Activated naive CD4-positive, alpha-beta T cell treated with anti-CD3 and anti-CD28 coated beads, Interleukin-2, amount 50 U/mL, for 72 hours (primary cell): Measurements from ENCODE around the gene LIN52. TPM values are rescaled to one million over a fixed set of nuclear protein-coding genes. Genes with fewer than 3 reads are reported as not detected.
"Not testable (repeated sequence)": the region's sequence is repeated elsewhere in the genome, so short reads cannot be mapped to it uniquely, and the experiment has no call there.

Experiments used
- ATAC-seq, 2 donors: fragments of 150-1000 bp; cut with Tn5 transposase; 2 replicates each; pipeline ENCODE4 v1.10.0; 2021; ENCODE audit warnings: mild to moderate bottlenecking in 2 of 2, moderate library complexity in 2 of 2
- DNase-seq, 2 donors: peaks; one replicate each; pipeline ENCODE4 v3.0.0; 2021 to 2022; ENCODE audit warnings: low spot score in 2 of 2
- H3K27ac Mint-ChIP-seq, 2 donors: one replicate each; pipeline ENCODE4 v1.8.0; 2022; ENCODE audit warnings: mild to moderate bottlenecking in 2 of 2, mixed read lengths in 2 of 2
- H3K36me3 Mint-ChIP-seq, 2 donors: one replicate each; pipeline ENCODE4 v1.8.0; 2022; ENCODE audit warnings: mixed read lengths in 2 of 2
- H3K9me3 Mint-ChIP-seq, 2 donors: one replicate each; pipeline ENCODE4 v1.8.0; 2022; ENCODE audit warnings: mixed read lengths in 2 of 2
- total RNA-seq, 2 donors: library from RNA; stranded (reverse); gene quantifications; one replicate each; pipeline ENCODE4 v1.2.3, GENCODE V29; 2022

The LIN52 gene
- total RNA-seq, 2 donors from 2014 or later, result 12.0 to 29.7 TPM

DNA sequence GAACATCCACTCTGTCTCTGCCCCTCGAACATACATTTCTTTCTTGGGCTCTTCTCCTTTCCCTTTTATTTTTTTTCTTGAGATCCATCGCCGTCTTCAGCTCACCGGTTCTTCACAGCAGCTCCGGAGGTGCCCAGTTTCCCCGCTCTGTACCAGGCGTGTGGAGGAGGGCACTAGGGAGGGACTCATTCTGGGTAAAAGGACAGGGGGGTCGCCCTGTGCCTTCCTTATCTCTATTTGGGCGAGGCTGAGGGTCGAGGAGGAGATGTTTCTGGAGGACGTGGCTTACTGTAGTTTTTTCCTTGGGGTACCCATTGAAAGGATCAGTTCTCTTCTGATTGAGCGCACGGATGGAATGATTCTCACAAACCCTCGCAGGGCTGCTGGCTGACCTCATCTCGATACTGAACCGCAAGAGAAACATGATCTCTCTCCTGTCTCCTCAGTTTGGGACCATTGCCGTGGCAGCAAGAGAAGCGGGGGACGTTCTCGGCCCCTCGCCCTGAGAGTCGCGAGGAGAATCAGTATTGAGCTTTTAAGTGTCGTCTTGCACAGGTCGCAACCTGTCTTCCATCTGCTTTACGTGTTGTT, 386 bp downstream of the LIN52 start:
- peak; percentile 23 to 38 for ATAC-seq
- Mint-ChIP-seq H3K9me3 (peaks cover 0 to 4% of the 10 kb centered on the region in 2 donors), H3K36me3 (peaks cover 7 to 10% of the 10 kb centered on the region in 2 donors), H3K27ac (peak overlapping the region; percentile 99 to 100)
- DNase-seq, result peak; percentile 47 to 67

DNA sequence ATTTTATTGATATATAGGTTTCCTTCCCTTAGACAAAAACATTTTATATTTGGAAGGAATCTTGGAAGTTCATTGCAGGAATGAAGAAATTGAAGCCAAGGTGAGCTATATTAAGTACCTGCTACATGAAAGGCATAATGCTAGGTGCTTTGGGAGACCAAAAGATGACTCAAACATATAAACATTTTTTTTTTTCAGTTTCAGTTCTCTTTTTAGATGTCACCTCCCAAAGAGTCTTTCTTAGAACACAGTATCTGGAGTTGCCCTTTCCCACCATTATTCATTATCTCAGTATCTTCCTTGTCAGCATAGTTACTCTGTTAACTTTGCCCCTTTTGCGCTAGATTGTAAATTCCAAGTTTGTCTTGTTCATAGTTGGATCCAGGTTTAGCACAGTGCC, 1.1 kb downstream of the LIN52 start:
- H3K27ac Mint-ChIP-seq, result peak overlapping the region; percentile 99 to 100
- H3K36me3 Mint-ChIP-seq, result peaks cover 7 to 10% of the 10 kb centered on the region in 2 donors
- DNase-seq (no peak), ATAC-seq (peak; percentile 24 to 27)
- H3K9me3 Mint-ChIP-seq, result peaks cover 0 to 4% of the 10 kb centered on the region in 2 donors

DNA sequence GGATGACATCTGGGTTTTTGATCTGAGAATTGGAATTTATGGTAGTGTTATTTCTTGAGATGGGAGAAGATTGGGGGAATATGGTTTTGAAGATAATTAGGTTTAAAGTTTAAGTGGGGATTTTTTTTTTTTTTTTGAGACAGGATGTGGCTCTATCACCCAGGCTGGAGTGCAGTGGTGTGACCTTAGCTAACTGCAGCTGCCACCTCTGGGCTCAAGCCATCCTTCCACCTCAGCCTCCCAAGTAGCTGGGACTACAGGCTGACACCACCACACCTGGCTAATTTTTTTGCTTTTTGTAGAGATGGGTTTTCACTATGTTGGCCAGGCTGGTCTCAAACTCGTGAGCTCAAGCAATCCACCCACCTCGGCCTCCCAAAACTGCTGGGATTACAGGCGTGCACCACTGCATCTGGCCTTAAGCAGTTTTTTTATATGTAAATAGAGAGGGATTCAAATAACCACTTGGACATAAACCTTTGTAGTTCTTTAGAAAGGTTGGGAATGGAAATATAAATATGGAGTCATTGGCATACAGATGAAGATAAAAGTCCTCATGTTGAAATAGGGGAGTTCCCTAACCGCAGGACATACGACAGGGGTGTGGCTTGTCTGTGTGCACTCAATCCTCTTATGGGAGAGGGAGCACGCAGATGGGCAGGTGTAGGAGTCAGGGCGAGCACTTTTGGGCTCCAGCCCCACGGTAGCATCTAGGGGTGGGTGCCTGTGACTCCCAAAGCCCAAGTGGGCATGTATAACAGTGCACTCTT, 4.7 kb downstream of the LIN52 start:
- H3K27ac Mint-ChIP-seq, result no peak overlapping the region
- DNase-seq (no peak), ATAC-seq (no peak)
- peaks cover 0 to 4% of the 10 kb centered on the region in 2 donors for H3K9me3 Mint-ChIP-seq
- H3K36me3 Mint-ChIP-seq, result peaks cover 7 to 10% of the 10 kb centered on the region in 2 donors

DNA sequence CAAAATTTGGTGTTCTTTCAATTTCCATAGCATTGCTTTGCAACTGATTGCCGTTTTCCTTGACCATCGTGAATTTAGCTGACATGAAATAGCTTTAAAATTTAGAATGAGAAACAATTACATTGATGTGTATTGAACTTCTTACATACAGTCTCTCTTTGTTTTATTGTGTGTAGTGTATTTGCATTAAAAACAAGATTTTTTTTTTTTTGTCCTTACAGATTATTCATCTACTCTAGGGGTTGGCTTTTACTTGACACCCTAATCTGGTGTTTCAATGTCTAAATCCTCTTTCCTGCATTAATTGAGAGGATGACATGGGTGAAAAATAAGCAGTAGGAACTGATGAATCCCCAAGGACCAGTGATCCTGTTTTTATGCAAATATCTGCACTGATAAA, 20.6 kb downstream of the LIN52 start:
- DNase-seq (no peak), ATAC-seq (no peak)
- Mint-ChIP-seq H3K36me3 (peaks cover 4 to 6% of the 10 kb centered on the region in 2 donors), H3K27ac (peak overlapping the region in 1 of 2 donors; percentile 36), H3K9me3 (no peaks in the 10 kb centered on the region)

DNA sequence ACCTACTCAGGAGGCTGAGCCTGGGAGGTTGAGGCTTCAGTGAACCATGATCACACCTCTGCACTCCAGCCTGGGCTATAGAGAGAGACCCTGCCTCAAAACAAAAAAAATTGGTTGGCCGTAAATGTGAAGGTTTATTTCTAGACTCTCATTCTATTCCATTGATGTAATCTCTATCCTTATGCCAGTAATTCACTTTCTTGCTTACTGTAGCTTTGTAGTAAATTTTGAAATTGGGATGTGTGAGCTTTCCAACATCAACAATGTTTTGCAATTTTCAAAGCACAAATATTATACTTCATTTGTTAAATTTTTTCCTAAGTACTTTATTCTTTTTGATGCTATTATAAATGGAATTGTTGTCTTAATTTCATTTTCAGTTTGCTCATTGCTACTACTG, 24.6 kb downstream of the LIN52 start:
- ATAC-seq (no peak), DNase-seq (no peak)
- H3K36me3 Mint-ChIP-seq, result peaks cover 0 to 4% of the 10 kb centered on the region in 2 donors
- no peak overlapping the region for H3K27ac Mint-ChIP-seq
- no peaks in the 10 kb centered on the region for H3K9me3 Mint-ChIP-seq

DNA sequence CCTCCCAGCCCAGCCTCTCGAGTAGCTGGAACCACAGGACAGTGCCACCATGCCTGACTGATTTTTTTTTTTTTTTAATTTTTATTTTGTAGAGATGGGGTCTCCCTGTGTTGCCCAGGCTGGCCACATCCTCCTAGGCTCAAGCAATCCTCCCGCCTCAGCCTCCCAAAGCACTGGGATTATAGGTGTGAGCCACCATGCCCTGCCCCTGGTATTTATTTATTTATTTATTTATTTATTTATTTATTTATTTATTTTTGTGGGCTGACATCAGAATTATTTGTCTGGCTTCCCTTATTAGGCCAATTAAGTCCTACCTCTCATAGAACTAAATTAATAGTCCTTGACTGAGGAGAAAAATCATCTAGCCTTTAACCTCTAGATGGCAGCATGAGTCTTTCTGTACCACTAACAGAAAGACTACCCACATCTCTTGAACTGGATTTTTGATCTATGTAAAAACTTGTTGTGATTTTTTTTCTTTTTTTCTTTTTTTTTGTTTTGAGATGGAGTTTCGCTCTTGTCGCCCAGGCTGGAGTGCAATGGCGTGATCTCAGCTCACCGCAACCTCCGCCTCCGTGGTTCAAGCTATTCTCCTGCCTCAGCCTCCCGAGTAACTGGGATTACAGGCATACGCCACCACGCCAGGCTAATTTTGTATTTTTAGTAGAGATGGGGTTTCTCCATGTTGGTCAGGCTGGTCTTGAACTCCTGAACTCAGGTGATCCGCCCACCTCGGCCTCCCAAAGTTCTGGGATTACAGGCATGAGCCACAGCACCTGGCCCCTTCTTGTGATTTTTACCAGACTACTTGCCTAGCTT, 26.9 kb downstream of the LIN52 start:
- H3K27ac Mint-ChIP-seq, H3K9me3 Mint-ChIP-seq, H3K36me3 Mint-ChIP-seq, DNase-seq: not testable (repeated sequence)
- peak; percentile 45 to 55 for ATAC-seq

DNA sequence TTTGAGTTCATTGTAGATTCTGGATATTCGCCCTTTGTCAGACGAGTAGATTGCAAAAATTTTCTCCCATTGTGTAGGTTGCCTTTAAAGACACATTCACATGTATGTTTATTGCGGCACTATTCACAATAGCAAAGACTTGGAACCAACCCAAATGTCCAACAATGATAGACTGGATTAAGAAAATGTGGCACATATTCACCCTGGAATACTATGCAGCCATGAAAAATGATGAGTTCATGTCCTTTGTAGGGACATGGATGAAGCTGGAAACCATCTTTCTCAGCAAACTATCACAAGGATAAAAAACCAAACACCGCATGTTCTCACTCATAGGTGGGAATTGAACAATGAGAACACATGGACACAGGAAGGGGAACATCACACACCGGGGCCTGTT, 40.7 kb downstream of the LIN52 start:
- ATAC-seq, H3K36me3 Mint-ChIP-seq, H3K27ac Mint-ChIP-seq, H3K9me3 Mint-ChIP-seq, DNase-seq: not testable (repeated sequence)

DNA sequence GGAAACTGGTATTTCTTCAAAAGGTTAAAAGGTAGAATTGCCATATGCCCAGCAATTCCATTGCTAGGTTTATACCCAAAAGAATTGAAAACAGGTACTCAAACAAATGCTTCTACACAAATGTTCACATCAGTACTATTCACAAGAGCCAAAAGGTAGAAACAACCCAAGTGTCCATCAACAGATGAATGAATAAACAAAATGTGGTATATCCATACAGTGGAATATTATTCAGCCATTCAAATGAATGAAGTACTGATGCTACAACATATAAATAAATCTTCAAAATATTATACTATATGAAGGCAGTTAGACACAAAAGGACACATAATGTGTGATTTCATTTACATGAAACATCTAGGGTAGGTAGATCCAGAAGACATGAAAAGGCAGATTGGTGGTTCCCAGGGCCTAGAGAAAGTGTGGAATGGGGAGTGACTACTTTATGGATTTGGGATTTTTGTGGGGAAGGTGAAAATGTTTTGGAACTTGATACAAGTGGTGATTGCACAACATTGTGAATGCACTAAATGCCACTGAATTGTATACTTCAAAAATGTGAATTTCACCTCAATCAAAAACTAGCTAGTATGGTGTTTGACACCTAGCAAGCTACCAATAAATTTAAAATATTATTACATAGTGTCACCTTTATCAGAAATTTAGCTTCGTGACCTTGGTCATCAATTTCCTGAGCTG, 41.7 kb downstream of the LIN52 start:
- H3K27ac Mint-ChIP-seq, result no peak overlapping the region
- H3K36me3 Mint-ChIP-seq, result peaks cover 5 to 9% of the 10 kb centered on the region in 2 donors
- no peaks in the 10 kb centered on the region for H3K9me3 Mint-ChIP-seq
- ATAC-seq, result no peak
- no peak for DNase-seq

DNA sequence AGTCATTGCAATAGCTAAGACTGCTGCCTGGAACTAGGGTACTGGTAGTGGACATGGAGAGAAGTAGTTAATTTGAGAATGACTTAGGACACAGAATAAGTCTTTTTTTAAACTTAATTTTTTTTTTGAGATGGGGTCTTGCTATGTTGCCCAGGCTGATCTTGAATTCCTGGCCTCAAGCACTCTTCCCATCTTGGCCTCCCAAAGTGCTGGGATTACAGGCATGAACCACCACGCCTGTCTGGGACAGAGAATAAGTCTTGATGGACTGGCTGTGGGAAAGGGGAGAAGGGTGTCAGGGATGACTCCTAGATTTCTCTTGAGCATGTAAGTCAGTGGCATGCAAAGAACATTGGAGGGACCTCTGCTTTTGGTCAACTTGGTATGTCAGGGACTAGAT, 42.9 kb downstream of the LIN52 start:
- ATAC-seq, result no peak
- Mint-ChIP-seq H3K9me3 (no peaks in the 10 kb centered on the region), H3K27ac (no peak overlapping the region), H3K36me3 (peaks cover 5 to 9% of the 10 kb centered on the region in 2 donors)
- no peak for DNase-seq

DNA sequence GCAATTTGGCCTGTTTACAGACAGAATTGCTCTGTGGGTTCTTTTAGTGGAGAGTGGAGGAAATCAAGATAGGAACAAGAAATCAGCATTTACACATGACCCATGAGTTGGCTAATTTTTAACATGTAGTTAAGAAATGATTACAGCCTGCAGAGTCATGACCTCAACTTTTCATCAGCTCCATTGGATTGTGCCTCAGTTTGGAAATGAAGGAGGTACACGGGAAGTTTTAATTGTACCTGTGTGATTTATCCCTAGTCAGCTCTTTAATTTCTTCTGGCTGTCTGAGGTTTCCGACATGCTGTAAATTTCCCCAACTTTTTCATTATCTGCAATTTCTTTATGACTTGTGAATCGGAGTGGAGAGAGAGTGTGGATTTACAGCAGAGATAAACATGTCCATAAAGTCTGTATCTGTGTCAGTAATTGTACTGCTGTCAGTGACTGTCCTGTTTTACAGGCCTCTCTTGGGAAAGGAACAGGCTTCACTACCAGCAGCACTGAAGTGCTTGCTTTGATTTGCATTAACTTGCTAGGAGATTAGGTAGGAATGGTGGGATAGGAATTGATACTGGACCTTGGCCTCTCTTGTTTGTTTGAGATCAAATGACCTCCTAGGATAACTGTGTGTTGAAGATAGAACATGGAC, 49.2 kb downstream of the LIN52 start:
- DNase-seq, result no peak
- ATAC-seq, result no peak
- H3K27ac Mint-ChIP-seq, result no peak overlapping the region
- H3K9me3 Mint-ChIP-seq, result no peaks in the 10 kb centered on the region
- no peaks in the 10 kb centered on the region for H3K36me3 Mint-ChIP-seq

DNA sequence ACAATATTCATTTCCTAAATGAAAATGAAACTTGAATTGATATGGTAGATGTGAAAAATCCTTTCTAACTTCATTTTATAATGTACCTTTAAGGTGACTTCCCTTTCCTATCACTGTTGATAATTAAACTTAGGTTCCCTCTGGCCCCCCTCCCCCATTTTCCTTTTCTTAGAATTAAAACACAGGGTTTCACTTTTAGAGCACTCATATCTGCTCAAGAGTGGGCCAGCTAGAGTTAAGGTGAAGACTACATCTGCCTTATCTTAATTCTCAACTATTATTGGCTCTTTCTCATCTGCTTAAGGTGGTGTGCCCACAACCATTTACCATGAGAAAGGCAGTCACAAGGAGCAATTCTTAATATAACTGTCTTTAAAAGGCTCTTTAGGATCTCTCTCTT, 49.7 kb downstream of the LIN52 start:
- Mint-ChIP-seq H3K36me3 (no peaks in the 10 kb centered on the region), H3K27ac (peak overlapping the region in 1 of 2 donors; percentile 9), H3K9me3 (no peaks in the 10 kb centered on the region)
- ATAC-seq, result peak in 1 of 2 donors; percentile 34
- DNase-seq, result no peak

DNA sequence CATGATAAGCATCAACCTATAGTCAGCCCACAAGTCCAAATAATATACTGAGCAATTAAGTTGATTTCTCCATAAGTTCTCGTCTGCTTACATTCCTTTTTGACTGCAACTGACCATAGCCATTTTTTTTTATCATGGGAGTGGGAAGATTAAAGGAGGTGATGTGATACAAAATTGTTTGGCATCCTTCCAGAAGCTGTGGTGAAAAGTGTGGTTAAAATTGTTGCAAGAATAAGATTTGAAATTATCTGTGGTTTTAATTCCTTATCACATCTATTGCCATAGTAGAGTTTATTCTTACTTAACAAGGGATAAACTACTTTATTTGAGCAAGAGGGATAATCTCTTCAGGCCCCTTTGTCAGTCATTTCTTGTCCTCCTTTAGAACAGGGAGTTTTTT, 50.7 kb downstream of the LIN52 start:
- Mint-ChIP-seq H3K27ac (no peak overlapping the region), H3K36me3 (no peaks in the 10 kb centered on the region), H3K9me3 (no peaks in the 10 kb centered on the region)
- DNase-seq (no peak), ATAC-seq (no peak)

DNA sequence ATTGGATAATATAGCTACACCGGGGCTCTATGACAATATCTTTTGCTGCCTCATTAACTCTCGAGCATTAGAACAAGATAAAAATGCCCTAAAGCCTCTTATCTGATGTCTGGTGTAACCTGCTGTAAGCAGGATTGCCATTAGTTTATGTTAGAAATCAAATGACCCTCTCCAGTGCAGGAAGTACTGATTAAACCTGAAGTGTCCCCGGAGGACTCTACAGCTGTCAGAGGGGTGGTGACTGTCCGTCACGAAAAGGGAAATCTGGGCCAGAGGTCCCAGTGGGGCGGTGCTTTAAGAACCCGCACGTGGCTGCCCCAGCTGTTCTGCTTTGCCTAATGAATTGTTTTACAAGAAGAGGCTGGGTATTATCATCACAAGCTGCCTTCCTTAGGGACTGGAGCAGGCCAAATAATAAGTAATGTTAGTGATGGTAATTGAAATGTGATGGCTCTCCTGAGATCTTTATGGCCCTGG, 55.7 kb downstream of the LIN52 start:
- DNase-seq (no peak), ATAC-seq (no peak)
- Mint-ChIP-seq H3K9me3 (no peaks in the 10 kb centered on the region), H3K36me3 (no peaks in the 10 kb centered on the region), H3K27ac (no peak overlapping the region)

DNA sequence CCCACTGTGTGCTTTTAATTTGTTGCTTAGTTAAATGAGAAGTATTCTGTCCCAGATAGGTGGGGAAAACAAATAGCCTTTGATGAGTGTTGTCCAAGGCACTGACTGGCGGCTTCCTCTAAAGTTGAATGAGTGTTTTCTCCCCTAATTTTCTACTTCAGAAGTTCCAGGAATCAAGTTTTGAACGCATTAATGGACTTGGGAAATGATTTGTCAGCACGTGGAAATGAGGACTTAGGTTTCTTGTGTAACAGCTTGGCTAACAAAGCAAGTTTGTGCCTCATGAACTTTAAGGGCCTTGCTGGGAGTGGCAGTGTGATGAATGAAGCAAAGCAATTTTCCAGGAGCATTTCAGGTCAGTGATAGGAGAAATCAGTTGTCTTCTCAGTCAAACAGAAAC, 56.9 kb downstream of the LIN52 start:
- no peaks in the 10 kb centered on the region for H3K9me3 Mint-ChIP-seq
- no peak for DNase-seq
- ATAC-seq, result no peak
- no peaks in the 10 kb centered on the region for H3K36me3 Mint-ChIP-seq
- no peak overlapping the region for H3K27ac Mint-ChIP-seq

DNA sequence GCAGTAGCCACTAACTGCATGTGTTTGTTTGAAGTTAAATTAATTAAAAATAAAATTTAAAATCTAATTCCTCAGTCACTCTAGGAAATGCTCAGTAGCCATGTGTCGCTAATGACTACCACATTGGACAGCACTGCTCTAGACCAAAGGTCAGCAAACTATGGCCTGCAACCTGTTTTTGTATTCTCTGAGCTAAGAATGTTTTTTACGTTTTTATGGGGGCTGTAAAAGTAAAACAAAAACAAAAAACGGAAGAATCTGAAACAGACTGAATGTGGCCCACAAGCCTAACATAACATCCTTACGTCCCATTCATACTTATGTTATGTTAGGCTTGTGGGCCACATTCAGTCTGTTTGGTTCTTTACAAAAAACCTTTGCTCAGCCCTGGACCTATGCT, 57.8 kb downstream of the LIN52 start:
- H3K36me3 Mint-ChIP-seq, result no peaks in the 10 kb centered on the region
- DNase-seq (no peak), ATAC-seq (no peak)
- no peaks in the 10 kb centered on the region for H3K9me3 Mint-ChIP-seq
- no peak overlapping the region for H3K27ac Mint-ChIP-seq

DNA sequence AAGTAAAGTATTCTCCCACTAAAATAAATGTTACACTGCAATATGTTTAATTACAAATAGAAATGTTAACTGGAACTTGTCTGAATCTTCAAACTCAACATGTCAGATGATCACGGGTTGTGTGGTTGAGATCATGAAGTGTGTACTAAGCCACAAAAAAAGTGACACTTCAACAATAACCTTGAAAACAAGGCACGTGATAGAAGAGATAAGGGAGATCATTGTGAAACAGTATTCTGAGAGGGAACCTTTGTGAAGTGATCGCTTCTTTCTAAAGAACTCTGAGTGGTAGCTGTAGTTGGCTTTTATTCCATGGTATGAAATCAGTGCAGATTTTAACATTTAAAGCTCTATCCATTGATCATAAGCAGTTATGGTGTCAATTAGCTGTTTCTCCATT, 60.0 kb downstream of the LIN52 start:
- DNase-seq (no peak), ATAC-seq (peak in 1 of 2 donors; percentile 14)
- Mint-ChIP-seq H3K9me3 (no peaks in the 10 kb centered on the region), H3K27ac (peak overlapping the region in 1 of 2 donors; percentile 68), H3K36me3 (no peaks in the 10 kb centered on the region)
